ENCODE data around the gene CIT.

CIT gene

DNA sequence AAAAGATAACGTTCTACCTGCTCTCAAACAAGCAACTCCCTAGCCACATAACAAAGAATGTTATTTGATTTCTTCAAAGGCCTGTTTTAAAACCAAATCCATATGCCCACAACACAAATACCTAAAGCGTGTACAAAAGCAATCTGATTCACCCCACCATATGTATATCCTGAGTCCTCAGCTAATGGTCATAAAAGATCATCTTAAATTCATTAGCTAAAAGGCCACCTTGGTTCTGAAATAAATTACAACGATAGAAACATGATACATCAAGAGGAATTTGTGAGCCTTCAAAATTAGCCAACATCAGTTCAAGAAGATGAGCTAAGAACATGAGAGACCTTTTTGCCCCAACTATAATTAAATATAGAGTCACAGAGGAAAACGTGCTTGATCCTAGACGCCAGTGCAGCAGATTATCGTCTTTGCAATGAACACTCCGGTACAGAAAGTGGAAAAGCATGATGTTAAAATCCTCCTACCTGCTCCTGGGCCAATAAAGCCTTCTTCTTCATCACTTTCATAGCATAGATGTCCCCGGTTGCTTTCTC, 20.0 kb downstream of the CIT start:
- DNase-seq = no peak

DNA sequence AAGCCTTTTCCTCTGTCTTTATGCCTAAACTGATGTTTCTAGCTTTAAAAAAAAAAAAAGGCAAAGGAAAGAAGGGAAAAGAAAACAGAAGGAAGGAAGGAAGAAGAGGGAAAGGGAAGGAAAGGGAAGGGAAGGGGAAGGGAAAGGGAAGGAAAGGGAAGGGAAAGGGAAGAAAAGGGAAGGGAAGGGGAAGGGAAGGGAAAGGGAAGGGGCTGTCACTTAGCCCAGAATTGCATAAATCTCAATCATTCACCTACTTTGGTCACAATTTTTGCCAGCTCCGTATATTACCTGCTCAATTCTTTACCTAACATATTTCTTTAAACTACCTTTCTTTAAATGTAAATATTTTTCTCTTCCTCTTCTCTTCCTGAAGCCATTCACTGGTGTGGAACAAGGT, 26.8 kb downstream of the CIT start:
- no peak for DNase-seq

DNA sequence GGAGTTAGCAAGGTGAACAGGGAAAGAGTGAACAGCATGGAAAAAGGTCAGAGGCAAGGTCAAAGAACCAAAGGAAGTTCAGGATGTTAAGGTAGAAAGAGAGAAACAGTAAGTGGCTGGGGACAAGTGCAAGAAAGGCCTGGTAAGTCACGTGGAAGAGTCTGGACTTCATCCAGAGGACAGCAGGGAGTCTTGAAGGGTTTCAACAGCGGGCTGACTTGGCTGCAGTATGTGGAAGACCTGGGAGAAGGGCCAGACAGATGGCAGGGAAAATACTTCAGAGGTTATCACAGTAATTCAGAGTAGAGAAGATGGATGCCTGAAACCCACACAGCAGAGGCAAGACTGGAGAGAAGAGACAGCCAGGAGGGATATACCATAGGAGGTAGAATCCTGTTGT, 34.0 kb downstream of the CIT start:
- DNase-seq = no peak

DNA sequence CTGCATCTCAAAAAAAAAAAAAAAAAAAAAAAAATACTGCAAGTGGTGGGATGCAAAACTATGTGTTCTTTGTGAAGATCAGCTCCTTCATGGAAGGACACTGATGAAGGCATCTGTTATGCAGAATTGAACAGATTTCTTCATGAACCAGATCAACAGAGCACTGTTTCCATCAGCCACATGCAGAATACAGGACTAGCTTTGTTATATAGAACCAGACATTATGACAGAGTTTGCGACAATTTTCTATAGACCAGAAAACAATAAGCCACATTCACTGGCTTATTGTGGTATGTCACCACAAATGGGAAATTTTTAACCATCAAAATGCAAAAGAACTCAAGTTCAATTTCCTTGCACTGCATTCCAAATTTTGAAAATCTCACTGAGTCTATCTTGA, 34.7 kb downstream of the CIT start:
- DNase-seq = no peak

DNA sequence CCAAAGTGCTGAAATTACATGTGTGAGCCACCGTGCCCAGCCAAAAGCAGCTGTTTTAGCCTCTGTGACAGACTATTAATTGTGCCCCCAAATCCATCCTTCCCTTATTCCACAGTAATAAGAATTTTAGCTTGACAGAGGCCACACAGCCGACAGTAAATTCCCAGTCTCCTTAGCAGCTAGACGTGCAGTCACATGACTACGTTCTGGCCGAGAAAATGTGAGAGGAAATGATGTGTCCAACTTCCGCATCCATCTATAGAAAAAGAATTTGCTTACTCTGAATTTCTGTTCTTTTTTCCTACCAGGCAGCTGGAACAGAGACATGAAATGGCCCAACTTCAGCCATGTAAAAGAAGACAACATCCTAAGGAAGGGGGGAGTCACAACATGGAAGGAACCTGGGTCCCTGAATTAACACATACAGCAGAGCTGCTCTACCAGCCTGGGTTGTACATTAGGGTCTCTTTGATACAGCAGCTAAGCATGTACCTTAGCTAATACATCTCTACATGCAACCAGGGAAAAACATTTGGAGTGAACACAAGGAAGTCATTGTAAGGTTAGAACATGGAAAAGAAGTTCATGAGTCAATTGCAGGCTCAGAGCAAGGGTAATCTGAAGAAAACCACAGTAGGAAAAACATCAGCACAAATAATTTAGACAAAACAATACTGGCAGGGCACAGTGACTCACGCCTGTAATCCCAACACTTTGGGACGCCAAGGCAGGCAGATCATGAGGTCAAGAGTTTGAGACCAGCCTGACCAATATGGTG, 35.5 kb downstream of the CIT start:
- DNase-seq = no peak

DNA sequence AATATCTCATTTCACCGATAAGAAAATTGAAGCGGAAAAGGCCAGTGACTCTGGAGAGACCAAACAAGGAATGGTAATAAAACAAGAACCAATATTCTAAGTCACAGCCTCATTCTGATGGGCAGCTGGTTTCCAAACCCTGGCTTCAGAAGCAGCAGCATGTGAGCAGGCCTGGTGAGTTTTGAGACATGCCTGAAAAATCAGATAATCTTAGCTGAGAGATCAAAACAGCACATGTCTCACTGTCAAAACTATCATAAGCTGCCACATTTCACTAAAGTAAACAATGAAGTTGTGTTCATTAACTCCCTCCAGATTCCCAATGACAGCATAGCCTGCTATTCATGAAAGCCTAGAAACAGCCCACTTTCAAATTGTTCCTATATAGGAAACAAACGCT, 36.5 kb downstream of the CIT start:
- no peak for DNase-seq

DNA sequence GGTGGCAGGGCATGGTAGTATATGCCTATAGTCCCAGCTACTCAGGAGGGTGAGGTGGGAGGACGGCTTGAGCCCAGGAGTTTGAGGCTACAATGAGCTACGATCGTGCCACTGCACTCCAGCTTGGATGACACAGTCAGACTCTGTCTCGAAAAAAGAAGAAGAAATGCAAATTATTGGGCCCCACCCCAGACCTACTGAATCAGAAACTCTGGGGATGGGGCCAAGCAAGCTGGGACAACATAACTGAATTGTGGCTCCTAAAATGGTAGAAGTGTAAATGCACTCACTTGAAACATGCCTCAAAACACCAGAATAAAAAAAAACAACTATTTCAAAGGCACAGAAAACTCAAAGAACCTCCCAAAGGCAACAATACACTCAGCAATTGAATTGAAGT, 37.0 kb downstream of the CIT start:
- DNase-seq = no peak

DNA sequence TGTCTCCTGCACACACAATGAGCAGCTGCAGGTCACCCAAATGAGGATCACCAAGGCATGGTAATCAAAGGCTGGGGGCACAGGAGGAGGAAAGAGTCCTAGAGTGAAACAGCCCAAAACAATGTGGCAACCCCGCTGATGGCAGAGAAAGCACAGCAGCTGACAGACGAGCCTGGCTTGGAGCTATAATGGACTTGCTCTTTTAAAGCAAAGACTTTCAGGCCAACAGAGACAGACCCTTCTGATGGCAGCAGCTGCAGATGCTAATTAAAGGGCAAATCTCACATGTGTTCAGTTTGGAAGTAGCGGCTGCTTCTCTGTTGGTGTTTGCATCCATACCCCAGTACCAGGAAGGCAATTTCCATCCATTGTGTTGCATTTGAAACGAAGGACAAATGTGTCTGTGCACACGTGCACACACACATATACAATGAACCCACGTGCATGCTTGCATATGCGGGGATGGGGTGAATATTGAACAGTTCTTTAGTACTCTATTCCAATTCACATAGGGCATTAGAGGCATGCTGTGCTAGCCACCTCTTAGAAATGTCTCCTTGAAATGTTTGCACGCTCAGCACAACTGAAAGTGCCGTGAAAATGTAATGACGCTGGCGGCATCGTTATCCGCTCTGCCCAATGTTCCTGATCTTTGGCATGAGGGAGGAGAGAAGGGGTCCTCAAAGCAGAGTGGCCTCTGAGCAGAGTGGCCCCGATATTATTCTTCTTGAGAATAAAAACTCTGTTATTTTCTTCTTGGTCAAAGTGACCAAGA, 38.1 kb downstream of the CIT start:
- no peak for DNase-seq

DNA sequence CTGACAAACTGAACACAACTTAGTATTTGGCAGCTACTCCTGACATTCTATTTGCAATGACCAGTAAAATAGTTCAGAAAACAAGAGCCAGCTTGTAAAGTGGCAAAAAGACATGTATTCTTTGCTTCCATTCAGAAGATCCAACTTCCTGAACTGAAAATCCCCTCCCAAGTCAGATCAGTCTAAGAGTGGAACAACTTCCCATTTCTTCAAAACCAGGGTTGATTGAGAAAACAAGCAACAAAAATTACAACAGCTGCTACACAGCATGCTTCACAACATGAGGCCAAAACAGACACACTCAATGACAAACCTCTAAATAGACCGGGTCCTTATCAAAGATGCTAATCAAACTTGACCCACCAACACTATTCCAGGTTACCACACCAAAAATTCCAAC, 40.3 kb downstream of the CIT start:
- DNase-seq = no peak

DNA sequence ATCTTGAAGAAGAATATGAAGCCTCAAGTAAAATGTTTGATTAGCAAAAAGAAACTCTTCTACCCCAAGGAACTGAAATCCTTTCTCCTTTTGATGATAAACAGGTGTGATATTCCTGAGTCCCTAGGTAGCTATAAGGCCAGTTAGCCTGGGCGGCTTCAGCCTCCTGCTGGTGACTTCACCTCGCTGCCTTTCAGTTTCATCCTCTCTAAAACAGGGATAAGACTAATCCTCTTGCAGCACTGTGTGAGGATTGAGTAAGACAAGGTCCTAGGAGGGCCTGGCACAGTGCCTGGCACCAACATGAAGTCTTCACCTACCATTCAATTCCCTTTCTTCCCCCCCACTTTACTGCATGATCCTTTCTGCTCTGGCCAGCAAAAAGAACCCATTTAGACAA, 42.1 kb downstream of the CIT start:
- no peak for DNase-seq

DNA sequence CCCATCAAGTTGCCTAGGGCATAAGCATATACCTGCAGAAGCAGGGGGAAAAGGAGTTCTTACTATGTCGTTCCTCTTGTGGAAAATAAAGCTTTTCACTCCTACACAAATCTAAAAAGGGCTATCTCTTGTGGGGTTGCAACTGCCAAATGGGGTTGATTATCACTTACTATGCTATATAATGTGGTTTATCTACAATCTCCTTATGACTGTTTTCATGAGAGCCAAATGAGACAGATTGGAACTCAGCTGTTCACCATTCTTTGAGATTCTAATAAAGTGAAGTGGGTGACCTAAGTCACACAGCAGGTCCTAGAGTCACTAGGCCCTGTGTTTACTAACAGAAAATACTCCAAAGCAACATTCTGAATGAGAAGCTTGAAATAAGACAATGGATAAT, 47.7 kb downstream of the CIT start:
- DNase-seq = no peak

DNA sequence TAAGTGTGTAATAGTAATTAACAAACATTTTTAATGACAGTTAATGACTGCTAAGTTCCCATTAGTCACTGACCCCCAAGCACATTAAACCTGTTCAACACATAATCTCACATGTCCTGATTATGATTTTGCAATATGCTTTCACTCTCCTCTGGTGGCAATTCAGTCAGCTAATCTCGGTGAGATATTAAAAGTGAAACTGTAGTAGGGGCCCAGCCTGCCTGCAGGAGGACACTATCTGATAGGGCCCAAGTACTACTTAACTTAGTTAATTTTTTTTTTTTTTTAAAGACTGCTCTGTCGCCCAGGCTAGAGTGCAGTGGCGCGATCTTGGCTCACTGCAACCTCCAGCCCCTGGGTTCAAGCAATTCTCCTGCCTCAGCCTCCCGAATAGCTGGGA, 48.8 kb downstream of the CIT start:
- DNase-seq = no peak

DNA sequence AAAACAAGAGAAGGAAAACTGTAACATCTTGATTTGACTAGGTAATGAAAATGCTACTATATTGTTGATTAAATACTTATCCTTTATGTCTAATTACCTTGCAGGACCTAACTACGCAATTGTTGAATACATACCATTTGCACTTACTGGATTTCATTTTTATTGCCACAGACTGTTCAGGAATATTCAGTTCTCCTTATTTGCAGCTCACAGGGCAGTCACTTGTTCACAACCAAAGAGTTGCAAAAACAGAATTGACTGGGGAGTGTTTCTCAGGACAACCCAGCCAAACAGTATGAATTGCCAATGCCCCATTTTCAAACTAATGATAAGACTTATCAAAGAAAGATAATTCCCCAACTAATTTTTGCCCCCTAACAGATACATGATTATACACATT, 49.4 kb downstream of the CIT start:
- no peak for DNase-seq

DNA sequence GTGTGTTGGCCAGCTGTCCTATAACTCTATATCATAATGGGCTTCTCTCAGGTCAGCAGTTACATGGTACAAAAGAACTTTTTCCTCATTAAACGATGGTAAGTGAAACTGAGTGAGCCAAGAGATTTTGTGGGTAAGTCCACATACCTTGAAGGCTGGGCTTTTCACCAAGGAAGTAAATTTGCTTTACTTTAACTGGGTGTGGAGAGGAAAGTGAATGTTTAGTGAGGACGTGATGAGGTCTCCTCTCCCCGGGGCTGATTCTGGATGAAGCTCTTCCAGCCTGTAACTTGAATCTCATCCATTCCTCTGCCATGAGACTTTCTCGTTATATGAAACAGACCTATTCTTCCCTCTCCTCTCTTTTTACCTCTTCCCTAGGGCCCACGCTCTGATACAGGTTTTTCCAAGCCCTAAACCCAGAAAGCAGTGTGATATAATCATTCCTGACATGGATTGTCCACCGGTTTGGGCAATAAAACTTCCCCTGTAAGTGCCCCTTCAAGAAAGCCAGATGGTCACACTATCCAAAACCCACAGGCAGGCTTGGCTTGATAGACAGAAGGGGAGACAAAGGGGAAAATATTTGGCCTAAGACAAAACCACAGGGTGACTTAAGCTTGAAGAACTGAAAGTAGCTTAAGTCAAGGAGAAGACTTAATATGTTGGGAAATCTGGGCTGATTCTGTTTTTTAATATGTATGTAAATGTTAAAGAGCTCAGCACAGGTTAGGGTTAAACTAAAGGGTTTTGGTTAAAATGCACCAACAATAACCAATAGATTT, 50.3 kb downstream of the CIT start:
- no peak for DNase-seq

DNA sequence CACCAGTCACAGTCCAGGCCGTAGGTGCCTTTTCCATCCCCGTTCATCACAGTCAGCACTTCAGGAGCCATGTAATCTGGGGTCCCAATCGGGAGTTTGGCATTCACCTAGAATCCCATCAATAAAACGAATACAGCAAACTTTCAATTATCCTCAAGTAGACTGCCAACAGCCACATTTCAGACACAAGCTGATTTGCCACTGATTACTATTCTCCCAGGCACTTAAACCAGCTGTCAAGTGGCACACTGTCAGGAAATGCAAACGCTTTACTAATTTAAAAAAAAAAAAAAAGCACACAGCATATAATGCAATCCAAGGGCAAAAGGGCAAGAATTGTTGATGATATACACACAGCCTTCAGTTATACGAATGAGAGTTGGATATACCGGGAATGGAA, 51.9 kb downstream of the CIT start:
- DNase-seq = no peak

DNA sequence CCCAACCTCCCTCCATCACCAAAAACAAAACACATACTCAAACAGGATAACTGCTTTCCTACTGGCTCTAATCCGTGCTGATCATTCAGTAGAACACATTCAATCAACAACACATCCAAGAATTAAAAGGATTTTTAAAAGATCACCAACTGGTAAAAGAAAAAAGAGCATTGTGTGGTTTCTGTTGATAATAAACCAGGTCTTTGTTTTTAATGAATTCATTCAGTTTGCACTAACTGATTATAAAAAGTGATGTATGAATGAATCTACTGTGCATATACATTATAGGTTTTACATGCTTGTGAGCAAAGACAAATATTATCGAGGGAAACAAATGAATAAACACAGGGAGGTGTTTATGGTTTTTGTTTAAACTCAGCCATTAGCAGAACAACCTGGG, 55.1 kb downstream of the CIT start:
- no peak for DNase-seq

DNA sequence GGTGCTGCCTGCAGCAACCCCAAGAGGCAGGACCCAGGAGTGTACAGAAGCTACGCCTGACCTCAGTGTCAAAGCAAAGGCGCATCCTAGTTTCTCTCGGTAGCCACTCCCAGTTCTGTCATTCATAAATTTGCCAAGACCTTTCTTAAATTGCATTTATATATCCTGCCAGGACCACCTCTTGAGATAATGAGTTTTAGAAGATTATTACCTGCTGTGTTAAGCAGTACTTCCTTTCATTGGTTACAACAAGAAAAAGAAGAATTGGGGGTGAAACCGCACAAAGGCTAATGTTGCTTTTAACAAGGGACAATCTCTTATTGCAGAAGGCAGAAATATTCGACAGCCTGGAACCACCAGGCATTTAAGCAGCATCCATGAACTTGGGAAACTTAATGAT, 57.8 kb downstream of the CIT start:
- no peak for DNase-seq

DNA sequence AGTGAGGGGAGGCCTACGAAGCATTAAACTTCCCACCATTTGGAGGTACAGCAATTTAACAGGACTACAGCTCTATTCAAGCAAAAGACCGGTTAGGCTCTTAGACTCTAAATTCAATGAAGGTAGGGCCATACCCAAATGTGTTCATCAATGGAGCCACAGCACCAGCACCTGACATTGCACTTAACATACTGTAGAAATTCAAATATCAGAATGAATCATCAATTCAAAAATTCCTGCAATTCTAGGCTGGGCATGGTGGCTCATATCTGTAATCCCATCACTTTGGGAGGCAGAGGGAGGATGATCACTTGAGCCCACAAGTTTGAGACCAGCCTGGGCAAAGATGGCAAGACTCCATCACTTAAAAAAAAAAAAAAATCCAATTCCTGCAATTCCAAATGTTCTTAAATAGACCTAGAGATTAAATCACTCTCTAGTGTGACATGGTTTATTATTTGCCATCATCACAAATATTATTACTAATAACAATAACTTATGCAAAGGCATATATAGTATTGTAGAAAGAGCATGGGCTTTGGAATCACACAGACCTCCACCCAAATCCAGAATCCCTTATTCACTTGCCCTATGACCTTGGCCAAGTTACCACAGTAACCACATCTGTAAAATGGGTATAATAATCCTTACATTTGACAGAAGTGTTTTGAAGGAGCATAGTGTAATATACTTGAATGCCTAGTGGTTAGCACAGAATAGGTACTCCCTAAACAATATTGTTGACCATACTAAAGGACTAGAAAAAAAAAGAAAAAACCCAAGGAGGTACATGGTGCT, 59.4 kb downstream of the CIT start:
- no peak for DNase-seq

DNA sequence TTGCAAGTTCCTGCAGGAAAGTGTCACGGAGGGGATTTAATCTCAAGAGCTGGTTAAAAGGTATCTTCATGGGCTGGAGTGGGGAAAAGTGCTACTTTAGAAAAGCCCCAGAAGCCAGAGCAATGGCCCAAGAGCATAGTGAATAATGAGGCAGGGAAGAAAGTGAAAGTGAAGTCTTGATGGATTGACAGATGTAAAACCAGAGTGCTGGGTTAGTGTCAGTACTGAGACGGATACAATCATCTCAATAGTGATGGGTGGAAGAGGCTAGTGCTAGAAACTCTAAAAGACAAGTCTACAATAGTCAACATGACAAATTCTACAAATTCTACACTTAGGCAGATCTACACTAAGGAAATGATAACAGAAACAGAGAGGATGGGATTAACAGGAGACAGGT, 68.1 kb downstream of the CIT start:
- DNase-seq = no peak

DNA sequence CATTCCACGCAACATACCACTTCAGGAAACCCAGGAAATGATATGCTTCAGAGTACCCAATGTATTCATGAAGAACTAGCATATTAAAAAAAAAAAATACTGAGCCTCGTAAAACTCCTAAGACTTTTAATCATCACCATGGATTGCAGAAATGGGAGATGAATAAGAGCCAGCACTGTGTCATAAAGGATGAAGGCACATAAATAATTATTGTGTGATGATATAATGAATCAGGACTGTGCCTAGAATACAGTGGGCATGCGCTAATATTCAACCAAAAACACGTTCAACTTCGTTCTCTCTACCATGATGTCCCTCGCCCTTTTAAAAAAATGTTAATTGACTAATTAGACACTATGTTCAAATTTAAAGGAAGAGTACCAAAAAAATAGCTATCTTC, 68.7 kb downstream of the CIT start:
- no peak for DNase-seq

DNA sequence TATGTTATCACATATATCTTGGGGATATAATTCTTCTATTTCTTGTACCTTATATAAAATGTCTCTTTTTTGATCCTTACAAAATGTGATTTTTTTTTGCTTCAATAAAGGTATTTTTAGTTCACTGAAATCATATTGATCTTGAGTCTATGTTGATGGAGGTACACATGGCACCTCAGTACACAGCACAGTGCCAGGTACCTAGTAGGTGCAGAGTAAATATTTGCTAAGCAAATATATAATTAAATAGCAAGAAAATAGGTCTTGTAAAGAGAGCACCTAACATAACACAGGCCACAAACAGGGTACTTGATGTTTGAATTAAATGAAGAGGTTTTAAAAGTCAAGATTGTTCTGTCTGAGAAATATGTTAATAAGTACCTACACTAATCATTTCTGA, 69.7 kb downstream of the CIT start:
- no peak for DNase-seq

DNA sequence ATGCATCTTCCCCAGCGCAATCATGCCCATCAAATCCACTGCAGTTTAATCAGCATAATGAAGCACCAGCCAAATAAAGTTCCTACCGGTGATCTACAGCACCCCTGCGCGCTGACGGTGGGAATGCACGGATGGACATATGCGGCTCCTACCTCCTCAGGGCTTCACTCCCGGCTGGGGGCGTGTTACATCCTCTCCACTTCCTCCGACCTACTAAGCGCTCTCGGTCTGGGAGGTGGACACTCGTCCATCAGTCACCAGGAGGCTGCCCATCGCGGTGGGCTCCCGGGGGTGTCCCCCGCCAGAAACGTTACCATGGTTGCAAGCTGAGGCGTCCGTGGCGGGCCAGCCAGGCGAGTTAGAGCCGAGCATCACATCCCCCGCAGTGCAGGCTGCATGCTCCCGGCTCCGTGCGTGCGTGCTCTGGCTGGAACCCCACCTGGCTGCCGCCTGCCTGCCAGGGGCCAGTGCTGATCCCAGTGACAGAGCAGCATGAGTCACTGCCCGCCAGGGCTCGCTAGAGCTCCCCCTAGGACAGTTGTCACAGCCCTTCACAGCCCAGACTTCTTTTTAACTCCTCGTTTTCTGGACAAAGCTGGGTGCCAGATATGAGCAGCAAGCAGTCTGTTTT, 73.0 kb downstream of the CIT start:
- DNase-seq = no peak
